NCI-H146 treated with DMSO at 0.1 percent for 48 hours (cell line): ENCODE results near the gene PLXNA1.

Experiments used
- DNase-seq: peaks from one replicate; lab custom pipeline; 2025; ENCODE audit not compliant: unreplicated experiment; lab: John Stamatoyannopoulos, UW

The PLXNA1 gene

DNA sequence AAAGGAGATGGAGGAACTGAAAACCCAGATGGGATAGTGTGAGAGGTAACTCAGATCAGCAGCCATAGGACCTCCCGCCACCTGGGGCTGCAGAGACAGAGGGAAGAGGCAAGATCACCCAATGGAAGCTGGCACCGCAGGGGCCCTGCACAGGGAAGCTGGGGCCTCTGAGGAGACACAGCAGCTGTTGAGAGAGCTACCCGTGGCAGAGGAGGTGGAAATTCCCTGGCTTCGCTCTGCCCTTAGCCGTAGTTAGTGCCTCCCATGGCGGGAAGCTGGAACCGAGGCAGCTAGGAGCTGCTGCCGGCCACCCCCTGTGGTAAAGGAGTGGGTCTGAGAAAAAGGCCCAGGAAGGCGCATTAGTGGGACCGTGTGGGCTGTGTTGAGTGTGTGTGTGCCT lies 18.0 kb upstream of the PLXNA1 start:
- DNase-seq, result no peak

DNA sequence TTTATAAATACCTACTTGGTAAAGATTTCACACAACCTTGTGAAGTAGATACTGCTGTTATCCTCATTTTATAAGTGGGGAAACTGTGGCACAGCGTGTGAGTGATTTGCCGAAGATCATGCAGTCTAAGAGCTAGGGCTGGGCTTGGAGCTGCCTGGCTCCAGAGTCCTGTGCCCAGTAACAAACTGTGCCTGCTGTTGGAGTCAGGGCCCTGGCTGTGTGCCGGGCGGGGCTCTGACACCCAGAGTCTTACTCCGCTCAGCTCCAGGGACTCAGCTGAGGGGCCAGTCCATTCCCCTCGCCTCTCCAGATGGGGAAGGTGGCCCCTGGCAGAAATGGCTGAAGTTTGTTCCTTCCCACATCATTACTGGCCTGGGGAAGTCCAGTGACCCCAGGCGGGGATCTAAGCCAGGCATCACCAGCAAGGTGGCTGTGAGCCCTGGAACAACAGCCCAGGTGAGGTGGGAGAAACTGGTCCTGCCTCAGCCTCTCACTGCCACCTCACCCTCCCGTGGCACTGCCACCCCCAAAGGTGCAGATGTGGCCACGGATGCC lies 17.3 kb upstream of the PLXNA1 start:
- no peak for DNase-seq

DNA sequence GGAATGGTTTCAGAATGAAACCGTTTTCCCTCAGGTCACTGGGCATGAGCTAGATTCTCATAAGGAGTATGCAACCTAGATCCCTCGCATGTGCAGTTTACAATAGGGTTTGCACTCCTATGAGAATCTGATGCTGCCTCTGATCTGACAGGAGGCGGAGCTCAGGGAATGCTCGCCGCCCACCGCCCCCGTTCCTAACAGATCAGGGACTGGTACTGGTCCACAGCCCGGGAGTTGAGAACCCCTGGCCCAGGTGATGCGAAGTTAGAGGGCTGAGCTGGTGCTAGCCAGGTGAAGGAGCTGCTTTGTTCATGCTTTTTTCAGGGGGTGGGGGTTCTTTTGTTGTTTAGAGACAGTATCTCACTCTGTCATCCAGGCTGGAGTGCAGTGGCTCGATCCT lies 15.5 kb upstream of the PLXNA1 start:
- no peak for DNase-seq

DNA sequence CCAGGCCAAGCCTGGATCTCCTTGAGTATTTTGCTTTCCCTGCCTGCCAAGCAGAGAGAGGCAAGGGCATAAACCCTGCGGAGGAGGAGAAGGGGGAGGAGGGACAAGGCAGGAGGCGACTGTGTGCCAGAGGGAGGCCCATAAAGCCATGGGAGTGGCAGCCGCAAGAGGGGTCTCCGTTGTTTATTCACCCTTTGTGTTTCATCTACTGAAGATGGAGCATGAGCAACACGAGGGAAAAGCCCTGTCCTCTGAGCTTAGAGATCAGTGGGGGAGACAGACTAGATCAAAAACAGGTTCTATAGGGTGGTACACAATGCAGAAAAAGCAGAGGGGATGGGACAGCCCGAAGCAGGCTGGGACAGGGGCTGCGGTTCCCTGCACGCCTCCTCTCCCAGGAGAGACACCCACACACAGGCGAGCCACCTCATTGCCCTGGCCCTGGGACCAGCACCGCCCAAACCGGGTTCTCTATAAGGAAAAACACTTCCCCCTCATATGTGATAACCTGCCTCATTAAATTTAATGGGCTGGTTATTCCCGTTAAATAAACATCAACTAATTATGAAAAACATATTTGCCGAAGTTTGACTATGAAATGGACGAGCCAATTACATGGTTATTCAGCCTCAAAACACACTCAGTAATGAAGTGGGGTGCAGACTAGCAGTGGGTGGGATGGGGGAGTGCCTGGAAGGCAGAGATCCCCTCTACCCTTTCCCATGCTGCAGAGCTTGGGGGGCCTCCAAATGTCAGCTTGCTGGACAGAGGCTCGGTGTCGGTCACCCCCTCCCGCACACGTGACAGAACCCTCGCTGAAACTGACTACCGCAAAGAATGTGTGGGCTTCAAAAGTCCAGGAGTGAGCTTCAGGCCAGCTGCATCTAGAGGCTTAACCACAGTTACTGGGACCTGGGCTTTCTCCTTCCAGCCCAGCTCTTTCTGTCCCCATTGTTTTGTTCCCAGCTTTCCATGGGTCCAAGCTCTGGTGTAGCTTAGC lies 14.2 kb upstream of the PLXNA1 start:
- no peak for DNase-seq

DNA sequence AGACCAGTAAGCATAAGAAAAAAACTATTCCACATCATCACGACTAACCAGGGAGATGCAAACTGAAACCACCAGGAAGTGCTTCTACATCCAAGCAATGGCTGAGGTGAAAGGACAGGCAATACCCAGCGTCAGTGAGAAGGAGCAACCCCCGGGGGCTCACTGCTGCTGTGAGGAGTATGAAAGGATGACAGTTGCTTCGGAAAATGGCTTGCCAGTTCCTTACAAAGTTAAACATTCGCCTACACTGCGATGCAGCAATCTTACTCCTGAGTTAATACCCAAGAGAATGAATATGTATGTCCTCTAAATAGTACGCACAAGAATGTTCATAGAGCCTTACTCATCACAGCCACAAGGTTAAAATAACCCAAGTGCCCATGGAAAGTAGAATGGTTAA lies 13.3 kb upstream of the PLXNA1 start:
- no peak for DNase-seq

DNA sequence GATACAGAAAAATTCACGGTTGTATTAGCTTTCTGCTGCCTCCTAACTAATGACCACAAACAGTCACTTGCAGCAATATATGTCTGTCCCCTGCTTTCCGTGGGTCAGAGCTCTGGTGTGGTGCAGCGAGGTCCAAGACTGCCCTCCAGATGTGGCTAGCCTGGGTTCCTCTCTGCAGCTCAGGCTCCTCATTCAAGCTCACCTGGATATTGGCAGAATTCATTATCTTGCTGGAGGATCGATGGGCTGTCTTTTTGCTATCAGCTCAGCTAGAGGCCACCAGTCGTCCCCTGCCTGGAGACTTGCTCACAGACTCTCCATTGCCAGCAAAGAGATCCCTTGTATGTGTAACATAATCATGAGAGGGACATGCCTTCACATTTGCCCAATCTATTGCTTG lies 12.8 kb upstream of the PLXNA1 start:
- no peak for DNase-seq

DNA sequence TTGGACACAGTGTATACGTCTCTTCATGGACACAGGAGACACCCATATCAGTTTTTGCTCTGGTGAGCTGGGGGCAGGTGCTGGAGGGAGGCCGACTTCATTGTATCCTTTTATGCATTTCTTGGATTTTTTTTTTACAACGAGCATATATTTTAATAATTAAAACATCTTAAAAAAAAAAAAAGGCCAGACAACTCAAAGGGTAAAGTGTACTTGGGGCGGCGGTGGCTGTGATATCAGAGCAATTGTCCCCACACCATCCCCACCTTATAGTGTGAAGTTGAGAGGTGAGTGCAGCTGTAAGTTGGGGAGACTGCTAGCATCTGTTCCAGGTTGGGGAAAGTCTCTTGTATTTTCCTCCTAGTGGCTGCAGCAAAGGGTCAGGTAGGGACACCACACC lies 12.0 kb upstream of the PLXNA1 start:
- no peak for DNase-seq

DNA sequence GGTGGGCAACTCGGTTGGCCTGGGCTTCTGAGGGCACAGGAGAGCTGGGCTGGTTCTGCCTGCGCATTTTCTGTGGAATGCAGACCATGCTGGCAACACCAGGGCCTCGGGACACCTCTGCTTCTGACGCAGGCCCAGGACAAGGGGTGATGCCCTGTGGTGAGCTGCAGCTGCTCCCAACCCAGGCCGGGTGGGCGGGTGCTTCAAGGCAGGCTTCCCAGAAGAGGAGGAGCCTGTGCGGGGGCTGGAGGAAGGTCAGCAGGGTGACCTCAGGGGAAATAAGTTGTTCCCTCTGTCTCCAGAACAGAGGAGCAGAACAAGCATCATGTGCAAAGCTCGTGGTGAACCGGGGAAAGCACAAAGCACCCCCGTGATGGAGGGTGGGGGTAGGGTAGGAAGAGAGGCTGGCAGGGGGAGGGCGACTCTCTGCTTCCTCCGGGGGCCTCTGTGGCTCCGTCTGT lies 11.0 kb upstream of the PLXNA1 start:
- no peak for DNase-seq

DNA sequence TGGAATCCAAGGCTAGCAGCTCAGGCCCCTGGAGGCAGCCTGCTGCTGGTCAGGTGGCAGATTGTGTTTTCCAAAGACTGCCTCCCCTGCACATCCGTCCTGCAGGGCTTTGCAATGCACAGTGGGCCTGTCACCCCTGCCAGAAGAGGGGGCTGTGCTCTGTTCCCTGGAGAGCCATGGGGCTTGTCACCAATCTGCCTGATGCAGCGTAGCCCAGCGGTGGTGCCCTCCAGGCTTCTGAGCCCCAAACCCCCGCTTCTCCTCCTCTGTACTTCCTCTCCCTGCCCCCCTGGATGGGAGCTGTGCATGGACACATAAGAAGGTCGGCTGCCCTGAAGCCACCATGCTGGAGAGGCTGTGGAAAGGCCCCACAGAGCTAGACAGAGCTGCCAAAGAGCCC lies 10.0 kb upstream of the PLXNA1 start:
- no peak for DNase-seq

DNA sequence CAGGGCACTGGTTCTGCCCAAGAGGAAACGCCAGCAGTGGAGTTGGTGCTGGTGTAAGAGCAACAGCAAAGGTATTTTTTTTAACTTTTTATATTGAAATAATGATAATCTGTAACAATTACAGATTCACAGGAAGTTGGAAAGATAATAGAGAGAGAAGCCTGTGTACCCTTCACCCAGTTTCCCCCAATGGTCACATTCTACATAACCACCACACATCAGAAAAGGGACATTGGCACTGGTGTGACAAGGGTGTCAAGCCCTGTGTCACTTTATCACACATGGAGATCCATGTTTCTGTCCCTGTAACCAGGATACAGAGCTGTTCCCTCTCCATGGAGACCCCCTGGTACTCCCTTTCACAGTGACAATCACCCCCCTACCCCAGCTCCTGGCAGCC lies 9.1 kb upstream of the PLXNA1 start:
- no peak for DNase-seq

DNA sequence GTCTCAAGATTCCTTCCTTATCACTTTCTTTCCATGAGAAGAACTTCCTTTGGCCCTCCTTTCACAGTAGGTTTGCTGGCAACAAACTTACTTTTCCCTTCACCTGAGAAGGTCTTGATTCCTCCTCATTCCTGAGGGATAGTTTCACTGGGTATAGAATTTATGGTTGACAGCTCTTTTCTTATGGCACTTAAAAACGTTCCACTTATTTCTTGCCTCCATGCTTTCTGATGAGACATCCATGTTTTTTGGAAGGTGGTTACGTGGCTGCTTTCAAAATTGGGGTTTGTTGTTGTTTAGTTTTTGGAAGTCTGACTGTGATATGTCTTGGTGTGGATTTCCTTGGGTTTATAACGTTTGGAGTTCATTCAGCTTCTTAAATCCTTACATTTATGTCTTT lies 8.2 kb upstream of the PLXNA1 start:
- DNase-seq, result no peak

DNA sequence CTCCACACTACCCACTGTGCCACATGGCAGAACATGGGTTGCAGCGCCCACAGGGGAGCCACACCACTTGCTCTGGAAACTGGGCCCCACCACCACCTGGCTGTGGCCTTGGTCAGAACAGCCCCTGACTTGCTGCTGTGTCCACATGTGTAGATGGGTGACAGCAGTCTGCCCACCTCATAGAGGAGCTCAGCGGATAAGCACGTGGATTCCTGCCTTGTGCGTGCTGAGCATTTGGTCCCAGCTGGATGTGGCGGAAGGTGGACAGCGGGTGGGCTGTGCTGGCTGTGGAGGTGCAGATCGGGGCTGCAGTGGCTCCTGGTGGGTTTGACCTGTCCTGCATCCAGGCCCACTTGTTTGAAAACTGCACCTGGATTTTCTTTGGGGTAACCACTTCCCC lies 6.0 kb upstream of the PLXNA1 start:
- no peak for DNase-seq

DNA sequence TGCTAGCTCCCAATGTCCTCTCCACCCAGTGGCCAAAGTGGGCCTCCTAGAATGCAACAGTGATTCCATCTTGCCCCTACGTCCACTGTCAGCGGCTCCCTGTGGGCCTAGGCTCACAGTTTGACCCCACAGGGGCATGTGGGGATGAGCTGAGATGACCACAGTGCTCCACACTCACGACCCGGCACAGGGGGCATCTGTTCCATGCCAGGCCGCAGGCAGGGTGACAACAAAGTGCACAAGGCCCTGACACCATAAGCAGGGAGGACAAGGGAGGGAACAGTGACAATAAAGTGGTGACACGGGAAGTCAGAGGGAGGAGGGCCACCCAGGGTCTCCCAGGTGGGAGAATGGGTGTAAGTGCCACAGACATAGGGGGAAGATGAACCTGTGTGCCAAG lies 5.1 kb upstream of the PLXNA1 start:
- DNase-seq, result no peak

DNA sequence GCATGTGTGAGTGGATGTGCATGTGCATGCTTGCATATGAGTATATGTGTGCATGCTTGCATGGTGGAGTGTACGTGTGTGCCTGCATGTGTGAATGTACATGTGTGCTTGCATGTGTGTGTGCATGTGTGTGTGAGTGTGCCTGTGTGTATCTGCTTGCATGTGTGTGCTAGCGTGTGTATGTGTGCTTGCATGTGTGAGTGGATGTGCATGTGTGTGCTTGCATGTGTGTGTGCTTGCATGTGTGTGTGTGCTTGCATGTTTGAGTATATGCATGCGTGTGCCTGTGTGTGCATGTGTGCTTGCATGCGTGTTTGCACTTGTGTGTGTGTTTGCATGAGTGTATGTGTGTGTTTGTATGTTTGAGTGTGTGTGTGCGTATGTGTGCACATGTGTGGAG lies 4.6 kb upstream of the PLXNA1 start:
- no peak for DNase-seq

DNA sequence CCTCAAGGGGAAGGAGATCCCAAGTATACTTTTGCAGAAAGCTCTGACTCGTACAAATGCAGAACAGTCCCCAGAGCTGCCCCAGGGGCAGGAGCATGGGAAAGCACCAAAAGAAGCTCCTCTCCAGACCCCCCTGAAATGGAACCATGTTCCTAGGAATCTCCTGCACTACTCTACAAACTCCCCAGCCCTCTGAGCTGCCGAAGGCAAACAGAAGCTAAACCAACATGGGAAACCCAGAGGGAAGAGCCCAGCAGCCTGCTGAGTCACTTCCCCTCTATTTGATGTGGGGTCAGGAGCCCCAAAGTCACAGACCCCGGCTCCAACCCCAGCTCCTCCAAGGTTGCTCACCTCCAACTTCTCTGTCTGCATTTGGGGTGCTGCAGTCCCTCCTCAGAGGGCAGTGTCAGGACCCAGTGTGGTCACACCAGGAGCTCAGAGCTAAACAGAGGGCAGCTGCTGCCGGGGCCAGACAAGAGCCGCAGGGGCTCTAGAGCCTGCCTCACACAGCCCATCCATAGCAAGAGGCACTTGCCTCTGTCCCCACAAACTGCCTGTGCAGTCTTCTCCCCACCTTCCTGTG lies 3.8 kb upstream of the PLXNA1 start:
- no peak for DNase-seq

DNA sequence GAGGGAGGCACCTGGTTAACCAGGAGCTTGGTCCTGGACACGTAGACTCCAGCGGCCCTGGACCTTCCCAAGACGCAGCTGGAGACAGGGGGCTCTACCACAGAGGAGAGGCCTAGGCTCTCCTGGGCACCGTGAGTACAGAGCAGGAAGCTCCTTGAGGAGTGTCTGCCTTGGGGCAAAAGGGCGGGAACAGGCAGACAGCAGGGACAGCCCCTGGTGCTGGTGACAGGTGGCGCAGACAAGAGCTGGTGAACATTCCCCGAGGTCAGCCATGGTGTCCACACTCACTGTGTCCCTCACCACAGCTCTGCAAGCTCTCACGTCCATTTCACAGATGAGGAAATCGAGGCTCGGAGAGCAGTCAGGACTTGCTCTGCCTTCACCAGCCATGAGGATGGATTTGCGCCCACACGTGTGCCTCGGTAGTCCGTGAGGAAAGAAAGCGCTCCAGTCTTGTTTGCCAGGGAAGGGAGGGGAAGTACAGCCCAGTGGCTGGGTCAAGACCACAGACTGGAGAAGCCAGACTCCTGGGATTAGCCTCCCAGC lies 2.6 kb upstream of the PLXNA1 start:
- DNase-seq, result no peak

DNA sequence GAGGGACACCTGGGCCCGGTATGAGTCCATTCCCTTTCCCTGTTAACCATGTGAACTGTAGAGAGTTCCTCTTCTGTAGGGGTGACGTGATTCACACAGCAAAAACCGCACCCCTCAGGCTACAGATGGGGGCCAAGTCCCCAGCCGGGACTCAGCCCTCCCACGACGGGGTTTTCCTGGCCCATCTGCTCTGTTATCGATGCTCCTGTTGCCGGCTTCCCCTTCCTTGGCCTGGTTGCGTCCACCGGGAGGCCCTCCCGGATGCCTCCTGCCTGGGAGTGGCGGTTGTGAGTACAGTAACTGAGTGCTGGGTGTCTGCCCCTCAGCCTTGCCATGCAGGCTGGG lies 817 bp upstream of the PLXNA1 start:
- no peak for DNase-seq

DNA sequence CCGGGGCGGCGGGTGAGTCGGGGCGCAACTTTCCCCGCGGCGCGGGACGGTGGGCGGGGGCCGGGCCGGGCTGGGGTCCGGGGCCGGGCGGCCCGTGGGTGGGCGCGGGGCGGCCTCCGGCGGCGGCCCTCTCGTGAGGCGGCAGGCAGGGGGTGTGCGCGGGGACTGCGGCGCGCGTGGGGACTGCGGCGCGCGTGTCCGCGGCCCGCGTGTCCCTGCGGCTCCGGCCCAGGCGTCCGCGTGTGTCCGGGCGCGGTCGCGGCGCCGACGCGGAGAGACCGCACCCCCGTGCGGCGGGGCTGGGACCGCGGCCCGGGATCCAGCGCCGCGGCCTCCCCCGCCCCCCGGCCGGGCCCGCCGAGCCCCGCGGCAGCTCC lies 349 bp downstream of the PLXNA1 start:
- DNase-seq, result no peak

DNA sequence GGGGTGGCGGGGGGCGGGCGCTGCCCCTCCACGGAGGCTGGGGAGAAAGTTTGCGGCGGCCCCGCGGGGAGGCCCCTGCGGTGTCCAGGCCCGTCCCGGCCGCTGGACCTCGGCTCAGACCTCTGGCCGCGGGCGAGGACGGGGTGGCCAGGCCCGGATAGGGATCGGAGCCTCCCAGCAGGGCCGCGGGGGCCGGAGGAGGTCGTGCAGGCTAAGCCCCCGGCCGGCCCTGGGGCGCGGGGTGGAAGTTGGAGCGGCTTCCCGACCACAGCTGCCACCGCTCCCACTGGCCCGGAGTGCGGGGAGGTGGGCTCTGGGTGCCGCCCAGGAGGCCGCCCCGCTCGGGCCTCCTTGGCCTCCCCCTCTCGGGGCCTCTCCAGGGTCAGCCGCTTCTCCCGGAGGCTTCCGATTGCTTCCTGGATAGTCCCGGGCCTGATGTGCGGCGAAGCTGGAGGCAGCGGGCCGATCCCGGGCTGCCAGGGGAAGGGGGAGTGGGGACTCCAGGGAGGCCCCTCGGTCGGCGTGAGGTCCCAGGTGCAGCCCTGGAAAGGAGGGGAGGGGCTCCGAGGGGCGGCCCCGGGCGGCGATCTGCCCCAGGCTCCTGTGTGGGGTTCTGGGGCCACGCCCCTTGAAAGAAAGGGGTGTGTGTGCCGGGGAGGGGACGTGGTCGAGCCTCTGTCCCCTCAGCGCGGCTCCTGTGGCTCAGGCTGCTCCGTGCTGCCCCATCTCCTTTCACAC lies 907 bp downstream of the PLXNA1 start:
- no peak for DNase-seq

DNA sequence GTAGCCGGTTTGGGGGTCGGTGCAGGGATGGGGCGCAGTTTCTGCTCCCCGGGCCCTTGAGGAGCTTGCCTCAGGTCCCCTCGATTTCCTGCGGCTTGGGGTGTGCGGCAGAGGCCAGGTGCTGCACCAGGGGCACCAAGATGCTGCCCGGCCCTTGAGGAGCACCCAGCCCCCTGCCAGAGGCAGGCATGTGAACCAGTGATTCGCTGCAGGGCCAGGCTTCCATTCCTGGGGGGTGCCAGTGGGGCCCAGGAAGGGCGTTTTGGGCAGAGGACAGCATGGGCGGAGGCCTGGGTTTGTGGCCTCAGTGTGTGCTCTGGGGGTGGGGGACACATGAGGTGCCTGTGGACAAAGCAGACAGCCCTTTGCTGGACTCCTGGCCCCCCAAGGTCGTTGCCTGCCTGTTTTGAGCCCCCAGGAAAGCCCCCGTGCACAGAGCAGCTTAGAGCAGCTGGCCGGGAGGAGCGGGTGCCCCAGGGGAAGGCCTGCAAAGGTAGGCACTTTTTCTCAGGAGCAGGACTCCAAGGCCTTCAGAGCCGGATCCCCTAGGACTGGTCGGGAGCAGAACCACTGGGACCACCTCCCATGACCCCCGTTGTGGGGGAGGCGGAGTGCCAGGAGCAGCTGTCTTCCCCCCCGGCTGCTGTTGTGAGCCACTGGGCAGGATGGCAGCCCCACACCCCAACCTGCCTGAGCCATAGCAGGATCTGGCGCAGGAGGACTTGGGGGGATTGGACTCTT lies 1.6 kb downstream of the PLXNA1 start:
- no peak for DNase-seq
